GM18498 (cell line): ENCODE data around the gene AMER2.
"Not testable (repeated sequence)": the region's sequence is repeated elsewhere in the genome, so short reads cannot be mapped to it uniquely, and the experiment has no call there.

Source experiments
- ATAC-seq: cut with Tn5 transposase; IDR thresholded peaks from one replicate; pipeline ENCODE4 v1.9.1; 2021; ENCODE audit warnings: mild to moderate bottlenecking, moderate library complexity; ENCODE audit not compliant: unreplicated experiment

Gene AMER2

GRCh38 chr13:25181597-25181996 lies 9.5 kb upstream of the AMER2 start:
- peak; percentile 13 for ATAC-seq

- ATAC-seq, result peak; percentile 72
Measured at GRCh38 chr13:25180775-25181537, 8.9 kb upstream of the AMER2 start.

GRCh38 chr13:25179832-25180774 lies 8.0 kb upstream of the AMER2 start:
- ATAC-seq, result no peak

- ATAC-seq, result no peak
Measured at GRCh38 chr13:25179011-25179410, 6.9 kb upstream of the AMER2 start.

- no peak for ATAC-seq
Measured at GRCh38 chr13:25178070-25178469, 6.0 kb upstream of the AMER2 start.

GRCh38 chr13:25177636-25178035 lies 5.5 kb upstream of the AMER2 start:
- no peak for ATAC-seq

- no peak for ATAC-seq
Measured at GRCh38 chr13:25177012-25177411, 4.9 kb upstream of the AMER2 start.

GRCh38 chr13:25175431-25175830 lies 3.3 kb upstream of the AMER2 start:
- ATAC-seq, result no peak

GRCh38 chr13:25175026-25175425 lies 2.9 kb upstream of the AMER2 start:
- no peak for ATAC-seq

GRCh38 chr13:25174304-25174703 lies 2.2 kb upstream of the AMER2 start:
- ATAC-seq, result no peak

GRCh38 chr13:25172303-25172630 lies 179 bp upstream of the AMER2 start:
- no peak for ATAC-seq

- no peak for ATAC-seq
Measured at GRCh38 chr13:25171170-25171516, 945 bp downstream of the AMER2 start.

GRCh38 chr13:25170554-25171111 lies 1.5 kb downstream of the AMER2 start:
- ATAC-seq, result no peak

GRCh38 chr13:25169951-25170553 lies 2.0 kb downstream of the AMER2 start:
- ATAC-seq, result no peak

GRCh38 chr13:25169356-25169755 lies 2.7 kb downstream of the AMER2 start:
- ATAC-seq, result no peak

GRCh38 chr13:25168790-25169189 lies 3.3 kb downstream of the AMER2 start:
- ATAC-seq, result no peak

- ATAC-seq, result no peak
Measured at GRCh38 chr13:25167382-25168174, 4.5 kb downstream of the AMER2 start.

- no peak for ATAC-seq
Measured at GRCh38 chr13:25166306-25166705, 5.8 kb downstream of the AMER2 start.

- ATAC-seq, result no peak
Measured at GRCh38 chr13:25165663-25166062, 6.4 kb downstream of the AMER2 start.

- ATAC-seq, result not testable (repeated sequence)
Measured at GRCh38 chr13:25165163-25165562, 6.9 kb downstream of the AMER2 start.

GRCh38 chr13:25157681-25158080 lies 14.4 kb downstream of the AMER2 start:
- no peak for ATAC-seq
